CD14-positive monocyte (primary cell): ENCODE results near the gene SLC7A10. TPM values are rescaled to one million over a fixed set of nuclear protein-coding genes. Genes with fewer than 3 reads are reported as not detected.
"Not testable (repeated sequence)": the region's sequence is repeated elsewhere in the genome, so short reads cannot be mapped to it uniquely, and the experiment has no call there.

Experiments
- DNase-seq, 3 donors: peaks; one replicate each; pipeline ENCODE4 v3.0.0-alpha.2; 2011 to 2022
- H2AFZ ChIP-seq: 2 replicates; pipeline ENCODE4 v1.6.0; 2012; ENCODE audit warnings: mild to moderate bottlenecking, low read depth, low read length, inconsistent platforms; ENCODE audit not compliant: insufficient read depth, poor library complexity, severe bottlenecking
- H3K27ac ChIP-seq, 2 donors: 1 replicate in 1 of 2; 2 replicates in 1 of 2; pipeline ENCODE4 v1.5.1; 2012 to 2013; ENCODE audit warnings: low read length in 2 of 2, control low read depth in 1 of 2, inconsistent platforms in 1 of 2, low read depth in 1 of 2, mild to moderate bottlenecking in 1 of 2
- H3K27me3 ChIP-seq, 2 donors: one replicate each; pipeline versions ENCODE4 v1.6.0 to v1.6.1; 2011 to 2013; ENCODE audit warnings: low read length in 2 of 2; ENCODE audit not compliant: control insufficient read depth in 2 of 2, insufficient read depth in 2 of 2
- H3K36me3 ChIP-seq, 2 donors: replicated peaks in 1 of 2; 1 replicate in 1 of 2; 2 replicates in 1 of 2; pipeline versions ENCODE4 v1.5.1 to v1.6.1; 2012 to 2013; ENCODE audit warnings: low read length in 2 of 2, control low read depth in 1 of 2, inconsistent platforms in 1 of 2, mild to moderate bottlenecking in 1 of 2; ENCODE audit not compliant: insufficient read depth in 2 of 2, control insufficient read depth in 1 of 2
- H3K4me1 ChIP-seq, 2 donors: 1 replicate in 1 of 2; 2 replicates in 1 of 2; pipeline versions ENCODE4 v1.5.1 to v1.6.1; 2012 to 2013; ENCODE audit warnings: low read length in 2 of 2, control low read depth in 1 of 2, inconsistent platforms in 1 of 2, mild to moderate bottlenecking in 1 of 2, moderate library complexity in 1 of 2; ENCODE audit not compliant: insufficient read depth in 2 of 2, control insufficient read depth in 1 of 2
- H3K4me2 ChIP-seq: replicated peaks from 2 replicates; pipeline ENCODE3; 2012; ENCODE audit warnings: low read length, moderate library complexity, mild to moderate bottlenecking; ENCODE audit not compliant: poor library complexity, severe bottlenecking; ENCODE audit errors: extremely low read depth
- H3K4me3 ChIP-seq, 3 experiments: fragments of 200-600 bp in 1 of 3; sonication (generic) in 1 of 3; replicated peaks in 1 of 3; 1 replicate in 2 of 3; 2 replicates in 1 of 3; pipeline ENCODE4 v1.5.1; 2011 to 2013; ENCODE audit warnings: low read length in 3 of 3, mild to moderate bottlenecking in 3 of 3, control low read depth in 2 of 3, low read depth in 2 of 3, inconsistent platforms in 1 of 3, moderate library complexity in 1 of 3
- H3K79me2 ChIP-seq: 2 replicates; pipeline ENCODE4 v1.6.0; 2012; ENCODE audit warnings: mild to moderate bottlenecking, control low read depth, inconsistent platforms, low read length, moderate library complexity; ENCODE audit not compliant: insufficient read depth
- H3K9ac ChIP-seq: 2 replicates; pipeline ENCODE4 v1.6.0; 2017; ENCODE audit warnings: low read length, mild to moderate bottlenecking; ENCODE audit not compliant: insufficient read depth, poor library complexity, severe bottlenecking
- H3K9me3 ChIP-seq, 2 donors: replicated peaks in 1 of 2; 1 replicate in 1 of 2; 2 replicates in 1 of 2; pipeline versions ENCODE4 v1.5.1 to v1.6.1; 2012 to 2013; ENCODE audit warnings: low read length in 2 of 2, control low read depth in 1 of 2; ENCODE audit not compliant: control insufficient read depth in 1 of 2, insufficient read depth in 1 of 2
- H4K20me1 ChIP-seq: 2 replicates; pipeline ENCODE4 v1.6.0; 2012; ENCODE audit warnings: mild to moderate bottlenecking, low read length, control low read depth, moderate library complexity; ENCODE audit not compliant: insufficient read depth
- H3K27ac Mint-ChIP-seq, 7 donors: one replicate each; pipeline ENCODE4 v1.8.0; 2020; ENCODE audit warnings: mild to moderate bottlenecking in 7 of 7, mixed read lengths in 7 of 7, moderate library complexity in 6 of 7, inconsistent platforms in 2 of 7
- H3K27me3 Mint-ChIP-seq, 3 donors: one replicate each; pipeline ENCODE4 v1.8.0; 2021 to 2022; ENCODE audit warnings: low read depth in 3 of 3, mild to moderate bottlenecking in 3 of 3, mixed read lengths in 3 of 3, moderate library complexity in 3 of 3, inconsistent platforms in 1 of 3
- H3K36me3 Mint-ChIP-seq, 2 donors: one replicate each; pipeline ENCODE4 v1.8.0; 2020; ENCODE audit warnings: mixed read lengths in 2 of 2, inconsistent platforms in 1 of 2, mild to moderate bottlenecking in 1 of 2
- H3K4me1 Mint-ChIP-seq: one replicate; pipeline ENCODE4 v1.8.0; 2020; ENCODE audit warnings: mild to moderate bottlenecking, mixed read lengths
- H3K4me3 Mint-ChIP-seq, 2 donors: one replicate each; pipeline ENCODE4 v1.8.0; 2020; ENCODE audit warnings: mild to moderate bottlenecking in 2 of 2, mixed read lengths in 2 of 2, moderate library complexity in 1 of 2
- H3K9me3 Mint-ChIP-seq, 7 donors: one replicate each; pipeline ENCODE4 v1.8.0; 2020 to 2022; ENCODE audit warnings: mixed read lengths in 7 of 7, mild to moderate bottlenecking in 6 of 7, moderate library complexity in 6 of 7, inconsistent platforms in 2 of 7
- WGBS: methylation state at CpG from one replicate; pipeline ENCODE4 v1.1.5; 2013; ENCODE audit warnings: missing lambda C conversion rate; ENCODE audit not compliant: insufficient coverage; 5-methylcytosine and 5-hydroxymethylcytosine counted together
- intact Hi-C, 2 donors: fragments of 100-400 bp; cut with micrococcal nuclease; formaldehyde crosslinking; loops; one replicate each; pipeline versions ENCODE4 v1.15.0 to v1.15.1; 2023
- polyA plus RNA-seq, 3 donors: library from polyadenylated mRNA; depleted of rRNA in 1 of 3; unstranded in 2 of 3; stranded (reverse) in 1 of 3; fragments of 300-500 nt in 2 of 3; fragments of >200 nt in 1 of 3; fragmentation: Illumina TruSeq in 2 of 3; gene quantifications; 1 replicate in 2 of 3; 2 replicates in 1 of 3; pipeline ENCODE4 v1.2.3, GENCODE V29; 2012 to 2021
- TF ChIP-seq, protein P1 (sequence below): fragments of 200-600 bp; IDR thresholded peaks from one replicate; pipeline ENCODE4 v1.8.0; 2022; ENCODE audit warnings: antibody characterized with exemption, mild to moderate bottlenecking

Gene SLC7A10
- polyA plus RNA-seq, 3 donors: 0.52 TPM; not detected in 2

DNA sequence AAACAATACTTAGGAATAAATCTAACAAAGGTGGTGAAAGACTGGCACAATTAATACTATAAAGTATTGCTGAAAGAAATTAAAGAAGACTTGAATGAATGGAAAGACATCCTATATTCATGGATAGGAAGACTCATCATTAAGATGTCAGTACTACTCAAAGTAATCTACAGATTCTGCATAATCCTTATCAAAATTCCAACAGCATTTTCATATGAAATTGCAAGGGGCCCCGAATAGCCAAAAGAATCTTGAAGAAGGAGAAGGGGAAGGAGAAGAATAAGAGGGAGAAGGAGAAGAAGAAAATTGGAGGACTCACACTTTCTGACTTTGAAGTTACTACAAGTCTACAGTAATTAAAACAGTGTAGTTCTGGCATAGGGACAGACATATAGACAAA lies 57.1 kb downstream of the SLC7A10 start:
- no peak overlapping the region for H3K4me3 ChIP-seq
- TF ChIP-seq, protein P1, sequence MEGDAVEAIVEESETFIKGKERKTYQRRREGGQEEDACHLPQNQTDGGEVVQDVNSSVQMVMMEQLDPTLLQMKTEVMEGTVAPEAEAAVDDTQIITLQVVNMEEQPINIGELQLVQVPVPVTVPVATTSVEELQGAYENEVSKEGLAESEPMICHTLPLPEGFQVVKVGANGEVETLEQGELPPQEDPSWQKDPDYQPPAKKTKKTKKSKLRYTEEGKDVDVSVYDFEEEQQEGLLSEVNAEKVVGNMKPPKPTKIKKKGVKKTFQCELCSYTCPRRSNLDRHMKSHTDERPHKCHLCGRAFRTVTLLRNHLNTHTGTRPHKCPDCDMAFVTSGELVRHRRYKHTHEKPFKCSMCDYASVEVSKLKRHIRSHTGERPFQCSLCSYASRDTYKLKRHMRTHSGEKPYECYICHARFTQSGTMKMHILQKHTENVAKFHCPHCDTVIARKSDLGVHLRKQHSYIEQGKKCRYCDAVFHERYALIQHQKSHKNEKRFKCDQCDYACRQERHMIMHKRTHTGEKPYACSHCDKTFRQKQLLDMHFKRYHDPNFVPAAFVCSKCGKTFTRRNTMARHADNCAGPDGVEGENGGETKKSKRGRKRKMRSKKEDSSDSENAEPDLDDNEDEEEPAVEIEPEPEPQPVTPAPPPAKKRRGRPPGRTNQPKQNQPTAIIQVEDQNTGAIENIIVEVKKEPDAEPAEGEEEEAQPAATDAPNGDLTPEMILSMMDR: no peak
- intact Hi-C loops: no loop called here
- peaks cover 6 to 18% of the 10 kb centered on the region in 2 donors for H3K4me1 ChIP-seq
- no peaks in the 10 kb centered on the region for H4K20me1 ChIP-seq
- H3K79me2 ChIP-seq: no peaks in the 10 kb centered on the region
- H3K36me3 Mint-ChIP-seq: peaks cover 4 to 5% of the 10 kb centered on the region in 2 donors
- no peak overlapping the region for H3K9ac ChIP-seq
- DNase-seq: no peak
- no peak overlapping the region for H3K4me3 Mint-ChIP-seq
- peaks cover 10 to 17% (median 14%) of the 10 kb centered on the region in 7 donors for H3K9me3 Mint-ChIP-seq
- H3K9me3 ChIP-seq: peaks cover 5 to 9% of the 10 kb centered on the region in 2 donors
- no peak overlapping the region for H3K4me2 ChIP-seq
- no CpG with 5 or more reads among the region's 1 CpG for WGBS
- no peak overlapping the region for H2AFZ ChIP-seq
- no peak overlapping the region for H3K27ac ChIP-seq
- H3K27me3 ChIP-seq: no peaks in the 10 kb centered on the region
- H3K27me3 Mint-ChIP-seq: no peaks in the 10 kb centered on the region
- no peaks in the 10 kb centered on the region for H3K36me3 ChIP-seq
- H3K27ac Mint-ChIP-seq: no peak overlapping the region
- peaks cover 12% of the 10 kb centered on the region for H3K4me1 Mint-ChIP-seq

DNA sequence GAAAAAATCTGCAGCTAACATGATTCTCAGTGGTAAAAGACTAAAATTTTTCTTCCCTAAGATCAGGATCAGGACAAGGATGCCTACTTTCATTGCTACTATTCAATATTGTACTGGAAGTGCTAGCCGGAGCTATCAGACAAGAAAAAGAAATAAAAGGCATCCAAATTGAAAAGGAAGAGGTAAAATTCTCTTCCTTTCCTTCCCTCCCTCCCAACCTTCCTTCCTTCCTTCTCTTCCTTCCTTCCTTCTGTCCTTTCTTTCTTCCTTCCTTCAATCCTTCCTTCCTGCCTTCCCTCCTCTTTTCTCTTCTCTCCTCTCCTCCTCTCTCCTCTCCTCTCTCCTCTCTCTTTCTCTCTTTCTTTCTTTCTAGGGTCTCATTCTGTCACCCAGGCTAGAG lies 58.2 kb downstream of the SLC7A10 start:
- Histone ChIP-seq H3K79me2 (no peaks in the 10 kb centered on the region), H2AFZ (no peak overlapping the region), H3K4me3 (no peak overlapping the region), H3K36me3 (no peaks in the 10 kb centered on the region), H3K27me3 (no peaks in the 10 kb centered on the region), H3K4me2 (no peak overlapping the region), H3K9ac (no peak overlapping the region), H3K4me1 (peaks cover 0 to 7% of the 10 kb centered on the region in 2 donors), H3K27ac (no peak overlapping the region), H4K20me1 (no peaks in the 10 kb centered on the region), H3K9me3 (peaks cover 5 to 9% of the 10 kb centered on the region in 2 donors)
- Mint-ChIP-seq H3K27me3 (no peaks in the 10 kb centered on the region), H3K4me3 (no peak overlapping the region), H3K4me1 (peaks cover 1% of the 10 kb centered on the region), H3K9me3 (peaks cover 10 to 17% (median 14%) of the 10 kb centered on the region in 7 donors), H3K36me3 (peaks cover 4 to 5% of the 10 kb centered on the region in 2 donors), H3K27ac (no peak overlapping the region)
- no peak for DNase-seq
- TF ChIP-seq, protein P1: no peak
- WGBS: no CpG with 5 or more reads among the region's 1 CpG
- intact Hi-C loops: no loop called here

DNA sequence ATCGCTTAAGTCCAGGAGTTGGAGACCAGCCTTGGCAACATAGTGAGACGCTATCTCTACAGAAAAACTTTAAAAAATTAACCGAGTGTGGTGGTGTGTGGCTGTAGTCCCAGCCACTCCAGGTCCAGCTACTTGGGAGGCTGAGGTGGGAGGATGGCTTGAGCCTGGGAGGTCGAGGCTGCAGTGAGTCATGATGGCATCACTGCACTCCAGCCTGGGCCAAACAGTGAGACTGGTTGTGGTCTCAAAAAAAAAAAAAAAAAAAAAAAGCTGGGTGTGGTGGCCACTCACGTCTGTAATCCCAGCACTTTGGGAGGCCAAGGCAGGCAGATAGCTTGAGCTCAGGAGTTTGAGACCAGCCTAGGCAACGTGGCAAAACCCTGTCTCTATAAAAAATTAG lies 59.6 kb downstream of the SLC7A10 start:
- intact Hi-C loops, H3K27me3 Mint-ChIP-seq, H3K27me3 ChIP-seq, H3K4me3 Mint-ChIP-seq, H3K27ac Mint-ChIP-seq, H3K9me3 ChIP-seq, H3K36me3 Mint-ChIP-seq, H3K36me3 ChIP-seq, H3K4me1 Mint-ChIP-seq, H3K4me3 ChIP-seq, DNase-seq, H2AFZ ChIP-seq, H3K9ac ChIP-seq, H3K79me2 ChIP-seq, H3K4me2 ChIP-seq, H3K27ac ChIP-seq, H4K20me1 ChIP-seq: not testable (repeated sequence)
- WGBS: 92% methylated on average over 4 of the region's 6 CpGs
- H3K9me3 Mint-ChIP-seq: peaks cover 10 to 17% (median 14%) of the 10 kb centered on the region in 7 donors
- peaks cover 0 to 11% of the 10 kb centered on the region in 2 donors for H3K4me1 ChIP-seq
